ENCODE data around the gene TRABD.

TRABD gene

GRCh38 chr22:50205781-50206569, 20.3 kb downstream of the TRABD start:
- no peak for DNase-seq

- no peak for DNase-seq
These were observed 20.9 kb downstream of the TRABD start for GRCh38 chr22:50206599-50206998.

- no peak for DNase-seq
These were observed 21.8 kb downstream of the TRABD start for GRCh38 chr22:50207383-50208140.

GRCh38 chr22:50208430-50208938, 22.8 kb downstream of the TRABD start:
- DNase-seq, result no peak

GRCh38 chr22:50208939-50209892, 23.5 kb downstream of the TRABD start:
- DNase-seq, result no peak

GRCh38 chr22:50209893-50210292, 24.2 kb downstream of the TRABD start:
- DNase-seq, result peak; percentile 70

GRCh38 chr22:50210378-50211139, 24.8 kb downstream of the TRABD start:
- DNase-seq, result no peak

GRCh38 chr22:50211147-50211546, 25.4 kb downstream of the TRABD start:
- DNase-seq, result no peak

- DNase-seq, result no peak
These were observed 27.6 kb downstream of the TRABD start for GRCh38 chr22:50213263-50213662.

GRCh38 chr22:50215297-50216054, 29.8 kb downstream of the TRABD start:
- no peak for DNase-seq

GRCh38 chr22:50216055-50216683, 30.5 kb downstream of the TRABD start:
- no peak for DNase-seq

- no peak for DNase-seq
These were observed 31.2 kb downstream of the TRABD start for GRCh38 chr22:50216684-50217520.

- DNase-seq, result no peak
These were observed 31.9 kb downstream of the TRABD start for GRCh38 chr22:50217543-50218152.

GRCh38 chr22:50218153-50218995, 32.7 kb downstream of the TRABD start:
- DNase-seq, result no peak

GRCh38 chr22:50218996-50219727, 33.4 kb downstream of the TRABD start:
- DNase-seq, result no peak

GRCh38 chr22:50219800-50220602, 34.3 kb downstream of the TRABD start:
- no peak for DNase-seq
